HG03139 (cell line): Measurements from ENCODE around the gene CRISPLD2.
"Not testable (repeated sequence)": the region's sequence is repeated elsewhere in the genome, so short reads cannot be mapped to it uniquely, and the experiment has no call there.

ENCODE experiments used
- ATAC-seq: cut with Tn5 transposase; IDR thresholded peaks from one replicate; pipeline ENCODE4 v1.9.1; 2021; ENCODE audit not compliant: unreplicated experiment

Gene CRISPLD2

GRCh38 chr16:84856203-84856581, 36.4 kb downstream of the CRISPLD2 start:
- not testable (repeated sequence) for ATAC-seq

- not testable (repeated sequence) for ATAC-seq
Measured at GRCh38 chr16:84856811-84857210, 37.0 kb downstream of the CRISPLD2 start.

- ATAC-seq = no peak
Measured at GRCh38 chr16:84859681-84860080, 39.9 kb downstream of the CRISPLD2 start.

- ATAC-seq = no peak
Measured at GRCh38 chr16:84860383-84860782, 40.6 kb downstream of the CRISPLD2 start.

GRCh38 chr16:84861671-84862070, 41.9 kb downstream of the CRISPLD2 start:
- ATAC-seq = no peak

- ATAC-seq = no peak
Measured at GRCh38 chr16:84862804-84863480, 43.2 kb downstream of the CRISPLD2 start.

- ATAC-seq = no peak
Measured at GRCh38 chr16:84863481-84863814, 43.7 kb downstream of the CRISPLD2 start.

- ATAC-seq = no peak
Measured at GRCh38 chr16:84864326-84864955, 44.7 kb downstream of the CRISPLD2 start.

- ATAC-seq = no peak
Measured at GRCh38 chr16:84867696-84868095, 47.9 kb downstream of the CRISPLD2 start.

GRCh38 chr16:84868328-84868727, 48.5 kb downstream of the CRISPLD2 start:
- no peak for ATAC-seq

GRCh38 chr16:84868829-84869472, 49.2 kb downstream of the CRISPLD2 start:
- ATAC-seq = no peak

- no peak for ATAC-seq
Measured at GRCh38 chr16:84869473-84869845, 49.7 kb downstream of the CRISPLD2 start.

GRCh38 chr16:84872971-84873370, 53.2 kb downstream of the CRISPLD2 start:
- not testable (repeated sequence) for ATAC-seq

- no peak for ATAC-seq
Measured at GRCh38 chr16:84874004-84874435, 54.2 kb downstream of the CRISPLD2 start.

- ATAC-seq = no peak
Measured at GRCh38 chr16:84874553-84874952, 54.8 kb downstream of the CRISPLD2 start.

- ATAC-seq = no peak
Measured at GRCh38 chr16:84874983-84875382, 55.2 kb downstream of the CRISPLD2 start.

- ATAC-seq = no peak
Measured at GRCh38 chr16:84875846-84876245, 56.1 kb downstream of the CRISPLD2 start.

- ATAC-seq = no peak
Measured at GRCh38 chr16:84876873-84877606, 57.3 kb downstream of the CRISPLD2 start.

- no peak for ATAC-seq
Measured at GRCh38 chr16:84878770-84879169, 59.0 kb downstream of the CRISPLD2 start.

- no peak for ATAC-seq
Measured at GRCh38 chr16:84879569-84880487, 60.0 kb downstream of the CRISPLD2 start.
